Activated T-helper 1 cell treated with anti-CD3 and anti-CD28 coated beads, Interleukin-2, amount 50 U/mL, for 16 hours (primary cell): Measurements from ENCODE around the gene BDH1.
"Not testable (repeated sequence)": the region's sequence is repeated elsewhere in the genome, so short reads cannot be mapped to it uniquely, and the experiment has no call there.

Experiments used
- DNase-seq, 2 donors: peaks; one replicate each; pipeline ENCODE4 v3.0.0-alpha.2; 2020; ENCODE audit warnings: low read depth in 1 of 2, low spot score in 1 of 2

BDH1 gene

GRCh38 chr3:197490098-197491058 is 65.4 kb downstream of the BDH1 start:
- DNase-seq = no peak

- no peak for DNase-seq
Observed at GRCh38 chr3:197487911-197488391, 67.8 kb downstream of the BDH1 start.

GRCh38 chr3:197486861-197487260 is 68.9 kb downstream of the BDH1 start:
- DNase-seq = no peak

DNA sequence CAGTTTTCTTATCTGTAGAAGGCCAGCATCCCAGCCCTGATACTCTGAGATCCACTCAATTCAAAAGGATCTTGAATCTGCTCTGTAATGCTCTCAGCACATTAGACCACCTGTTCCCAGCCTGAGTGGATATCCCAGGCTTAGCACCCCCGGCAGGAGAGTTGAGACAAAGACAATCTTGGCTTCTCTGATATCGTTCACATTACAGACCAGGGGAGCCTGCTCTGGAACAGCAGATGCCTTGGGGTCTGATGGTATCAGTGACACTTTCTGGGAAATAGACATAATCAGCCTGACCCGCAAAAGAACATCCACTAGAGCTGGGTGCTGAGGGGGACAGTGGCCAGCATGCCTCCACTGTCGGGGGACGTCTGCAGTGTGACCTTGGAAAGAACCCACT is 70.6 kb downstream of the BDH1 start:
- no peak for DNase-seq

- no peak for DNase-seq
Observed at GRCh38 chr3:197484204-197484901, 71.4 kb downstream of the BDH1 start.

DNA sequence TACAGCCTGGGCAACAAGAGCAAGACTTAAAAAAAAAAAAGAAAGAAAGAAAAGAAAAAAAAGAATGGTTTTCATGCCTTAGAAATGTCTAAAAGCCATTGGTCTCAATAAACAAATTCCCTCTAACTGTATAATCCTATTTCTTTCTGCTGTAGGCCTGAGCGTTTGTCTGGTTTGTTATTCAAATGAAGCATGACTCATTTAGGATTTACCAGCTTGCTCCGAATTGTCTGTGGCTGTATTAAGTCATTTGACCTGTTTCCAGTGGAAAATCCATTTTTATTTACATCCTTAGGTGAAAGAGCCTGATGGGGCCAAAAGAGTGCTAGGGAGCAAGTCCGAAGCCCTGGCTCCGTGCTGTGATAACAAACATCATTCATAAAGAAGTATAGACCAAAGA is 73.8 kb downstream of the BDH1 start:
- no peak for DNase-seq

DNA sequence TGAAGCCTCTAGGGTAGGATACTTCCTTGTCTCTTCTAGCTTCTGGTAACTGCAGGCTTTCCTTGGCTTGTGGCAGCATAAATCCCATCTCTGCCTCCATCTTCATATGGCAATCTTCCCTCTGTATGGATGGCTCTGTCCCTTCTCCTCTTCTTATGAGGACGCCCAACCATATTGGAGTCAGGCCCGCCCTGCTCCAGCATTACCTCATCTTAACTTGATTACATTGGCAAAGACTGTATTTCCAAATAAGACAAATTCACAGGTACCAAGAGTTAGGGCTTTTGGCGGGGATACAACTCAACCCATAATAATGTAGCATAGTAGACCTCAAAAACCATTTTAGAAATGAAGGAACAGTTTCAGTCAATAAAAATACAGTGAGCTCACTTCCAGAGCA is 75.4 kb downstream of the BDH1 start:
- DNase-seq = no peak

DNA sequence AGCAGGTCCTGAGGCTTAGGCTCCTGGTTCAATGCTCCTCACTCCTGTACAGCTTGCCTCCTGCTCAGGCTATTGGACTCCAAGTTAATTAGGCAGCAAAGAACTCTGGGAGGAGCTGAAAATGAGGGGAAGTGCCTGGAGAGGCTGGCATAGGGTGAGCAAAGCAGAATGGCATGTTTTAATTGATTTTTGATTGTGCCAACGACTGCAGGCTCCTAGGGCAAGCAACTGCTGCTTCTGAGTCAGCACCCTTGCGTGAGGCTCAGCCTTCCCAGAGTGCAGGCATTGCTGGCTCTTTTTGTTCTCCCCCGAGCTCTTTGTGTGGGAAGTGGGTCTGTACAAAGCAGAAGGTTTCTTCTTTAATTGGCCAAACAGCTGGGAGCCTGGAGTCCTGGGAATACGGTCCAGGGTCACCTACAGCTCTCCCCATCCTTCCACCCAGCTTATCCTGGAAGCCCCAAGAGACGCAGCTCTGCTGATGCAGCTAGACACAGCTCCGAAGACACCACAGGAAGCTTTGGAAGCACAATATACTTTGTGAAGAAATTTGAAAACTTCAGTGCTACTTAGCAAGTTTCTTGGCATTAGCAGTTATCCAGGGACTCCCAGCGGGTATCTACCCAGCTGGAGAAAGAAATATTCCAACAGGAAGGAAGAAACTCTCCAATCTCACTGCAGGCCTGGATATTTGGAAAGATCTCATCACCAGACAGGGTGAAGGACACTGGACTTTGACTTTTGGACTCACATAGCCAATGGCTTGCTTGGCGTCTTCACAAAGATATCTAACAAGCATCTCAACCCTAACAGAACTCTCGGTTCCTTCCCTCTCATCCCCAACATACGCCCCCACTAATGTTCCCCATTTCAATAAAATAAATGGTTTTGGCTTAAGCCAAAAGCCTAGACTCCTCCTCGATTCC is 76.8 kb downstream of the BDH1 start:
- DNase-seq = no peak

DNA sequence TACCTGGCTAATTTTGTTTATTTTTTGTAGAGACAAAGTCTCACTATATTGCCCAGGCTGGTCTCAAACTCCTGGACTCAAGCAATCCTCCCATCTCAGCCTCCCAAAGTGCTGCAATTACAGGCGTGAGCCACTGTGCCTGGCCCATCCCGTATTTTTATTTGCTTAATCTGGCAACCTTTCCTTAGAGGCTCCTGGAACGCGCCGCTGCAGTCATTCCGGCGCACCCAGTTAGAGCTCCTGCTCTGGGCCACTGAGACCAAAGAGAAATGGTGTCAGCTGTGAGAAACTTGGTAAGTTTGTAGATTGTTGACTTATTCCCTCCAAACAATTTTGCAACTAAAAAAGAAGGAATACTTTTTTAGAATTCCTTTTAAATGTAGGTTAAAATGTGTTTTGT is 78.0 kb downstream of the BDH1 start:
- not testable (repeated sequence) for DNase-seq

DNA sequence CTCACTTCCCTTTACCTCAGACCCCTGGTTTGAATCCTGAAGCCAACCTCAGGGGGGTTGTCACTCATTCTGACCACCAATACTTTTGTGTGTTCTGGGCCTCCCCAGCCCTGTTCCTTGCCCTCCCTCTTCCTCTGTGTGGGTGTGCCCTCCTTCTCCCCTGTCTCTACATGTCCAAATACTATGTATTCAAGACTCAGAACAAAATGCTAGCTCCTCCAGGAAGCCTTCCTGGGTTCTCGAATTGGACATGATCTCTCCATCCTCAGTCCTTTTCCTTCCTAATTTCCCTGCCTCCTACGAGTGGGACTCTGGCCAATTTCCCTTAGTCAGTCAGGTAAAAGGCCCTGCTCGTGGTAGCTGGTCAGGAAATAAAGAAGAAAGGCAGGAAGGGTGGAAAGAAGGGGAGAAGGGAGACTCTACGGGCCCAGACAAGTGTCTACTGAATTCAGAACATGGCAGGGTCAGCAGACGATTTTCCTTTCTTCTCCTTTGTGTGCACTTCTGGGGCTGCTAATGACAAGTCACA is 79.7 kb downstream of the BDH1 start:
- no peak for DNase-seq

- no peak for DNase-seq
Observed at GRCh38 chr3:197475514-197475913, 80.3 kb downstream of the BDH1 start.

DNA sequence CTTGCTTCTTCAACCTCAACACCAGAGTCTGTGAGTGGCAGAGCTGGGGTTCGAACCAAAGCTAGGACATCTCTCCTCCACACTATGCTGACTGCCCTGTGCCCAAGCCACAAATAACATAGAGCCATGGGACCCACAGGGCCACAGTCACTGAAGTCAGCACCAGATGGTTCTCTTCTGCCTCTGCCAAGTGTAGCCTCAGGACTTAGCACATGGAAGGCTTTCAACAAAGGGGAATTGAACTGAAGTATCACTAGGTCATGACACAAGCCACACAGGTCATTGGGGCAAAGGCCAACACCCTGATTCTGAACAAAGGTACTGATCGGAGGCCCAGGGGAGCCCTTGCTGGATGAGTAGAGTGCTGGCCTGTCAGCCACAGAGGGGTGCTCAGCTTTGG is 83.6 kb downstream of the BDH1 start:
- DNase-seq = no peak

- DNase-seq = no peak
Observed at GRCh38 chr3:197471221-197472010, 84.4 kb downstream of the BDH1 start.

- DNase-seq = no peak
Observed at GRCh38 chr3:197468866-197469382, 86.8 kb downstream of the BDH1 start.

DNA sequence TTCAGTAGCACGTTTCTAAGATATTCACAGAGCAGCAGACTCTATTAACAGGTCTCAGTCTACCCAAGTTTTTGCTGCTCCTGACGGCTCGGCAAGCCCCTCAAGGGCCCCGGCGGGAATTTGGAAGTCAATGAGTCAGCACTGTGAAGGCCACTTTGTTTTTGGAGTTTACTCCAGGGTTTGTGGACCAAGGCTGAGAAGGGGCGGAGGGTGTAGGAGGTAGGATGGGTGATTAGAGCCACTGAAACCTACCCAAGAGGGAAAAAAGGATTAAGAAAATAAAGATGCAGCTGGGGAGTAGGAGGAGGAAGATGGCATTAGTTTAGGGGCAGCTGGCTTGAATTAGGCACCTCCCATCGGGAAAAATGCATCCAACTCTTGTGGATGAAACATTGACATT is 87.6 kb downstream of the BDH1 start:
- DNase-seq = no peak

DNA sequence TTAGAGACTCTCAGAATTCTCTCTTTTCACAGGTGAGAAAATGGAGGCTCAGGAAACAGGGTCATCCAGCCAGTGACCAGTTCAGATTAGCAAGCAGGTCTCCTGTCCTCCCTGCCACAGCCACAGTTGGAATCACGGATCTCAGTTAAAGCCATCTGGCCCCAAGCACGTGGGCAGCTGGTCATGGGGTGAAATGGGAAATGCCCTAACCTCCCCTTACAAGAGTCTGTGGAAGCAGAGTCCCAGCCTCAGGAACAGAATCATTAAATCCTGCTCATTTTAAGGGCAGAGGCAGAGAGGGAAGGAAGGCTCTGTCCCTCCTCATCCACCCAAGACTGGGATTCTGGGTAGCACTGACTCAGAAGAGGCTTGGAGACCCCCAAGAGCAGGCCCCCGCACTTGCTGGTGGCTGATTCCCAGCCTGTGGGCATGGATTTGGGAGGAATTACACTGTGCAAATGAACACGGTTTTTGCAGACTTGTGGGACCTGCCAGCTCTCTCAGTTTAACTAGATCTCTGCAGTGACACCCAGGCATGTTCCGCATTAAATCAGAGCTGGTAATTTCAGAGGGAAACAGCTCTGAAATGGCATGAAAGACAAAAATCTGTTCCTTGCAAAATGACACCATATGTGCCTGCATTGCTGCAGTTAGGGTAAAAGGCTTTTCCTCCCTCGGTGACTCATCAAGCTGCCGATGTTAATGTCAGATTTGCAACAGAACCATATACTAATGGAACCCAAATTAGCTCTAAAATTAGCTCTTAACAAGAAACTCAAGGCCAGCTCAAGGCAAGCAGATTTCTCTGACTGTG is 89.0 kb downstream of the BDH1 start:
- no peak for DNase-seq

DNA sequence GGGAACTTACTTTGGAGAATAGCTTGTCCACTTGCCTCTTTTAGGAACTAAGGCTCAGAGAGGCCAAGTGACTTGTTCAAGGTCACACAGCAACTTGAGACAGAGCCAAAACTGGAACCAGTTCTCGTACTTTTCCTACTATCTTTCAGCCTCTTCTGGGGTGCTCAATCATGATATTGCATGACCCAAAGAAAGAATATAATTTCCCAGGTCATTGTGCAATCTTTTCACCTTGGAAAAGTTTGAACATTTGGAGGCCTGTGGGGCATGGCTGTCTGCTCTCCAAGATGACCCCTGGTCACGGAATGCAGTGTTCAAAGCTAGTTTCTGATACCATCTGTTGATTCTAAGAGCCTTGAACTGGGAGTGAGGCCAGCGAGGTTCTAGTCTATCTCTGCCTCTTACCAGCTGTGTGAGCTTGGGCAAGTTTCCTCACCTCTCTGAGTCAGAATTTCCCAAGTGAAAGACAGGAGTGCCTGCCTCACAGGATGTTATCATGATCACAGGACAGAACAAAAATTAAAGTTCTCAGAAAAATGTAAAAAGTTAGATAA is 89.7 kb downstream of the BDH1 start:
- no peak for DNase-seq

DNA sequence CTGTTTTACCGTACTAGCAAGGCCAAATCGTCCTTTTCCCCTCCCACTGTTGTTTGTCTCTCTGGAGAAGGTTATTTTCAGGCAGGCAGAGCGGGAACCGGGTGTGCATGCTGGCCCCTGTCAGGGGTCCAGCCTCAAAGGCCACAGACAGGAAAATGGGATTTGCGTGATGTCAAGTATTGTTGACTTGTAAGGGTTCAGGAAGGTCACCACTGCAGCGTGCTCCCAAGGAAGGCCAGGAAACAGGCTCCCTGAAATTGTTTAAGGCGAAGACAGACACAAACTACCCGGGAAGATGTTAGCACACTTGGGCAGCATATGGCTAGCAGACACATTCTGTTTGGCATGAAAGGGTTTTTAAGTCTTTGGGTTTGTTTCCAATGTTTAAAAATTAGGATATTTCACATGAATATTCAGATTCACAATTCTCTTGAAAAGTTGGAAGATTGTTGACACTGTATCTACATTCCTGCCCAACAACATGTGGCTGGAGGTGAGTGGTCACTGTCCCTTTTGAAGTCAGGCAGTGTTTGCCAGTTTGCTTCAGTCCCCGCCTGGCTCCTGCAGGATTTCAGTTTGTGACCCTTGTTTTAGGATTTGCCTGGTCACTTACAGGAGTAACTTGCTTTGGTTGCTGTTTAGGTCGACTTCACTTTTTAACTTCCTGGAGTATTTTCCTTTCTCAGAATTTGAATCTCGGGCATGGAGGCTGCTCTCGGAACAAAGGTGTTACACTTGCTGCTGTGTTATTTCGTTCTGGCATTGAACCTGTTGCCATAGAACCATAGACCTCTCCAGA is 90.4 kb downstream of the BDH1 start:
- DNase-seq = no peak
